SW 1271 (cell line): ENCODE results near the gene SLC12A7.
A peak's percentile ranks its signal among the peaks of the same experiment; 100 is the strongest.
"Not testable (repeated sequence)": the region's sequence is repeated elsewhere in the genome, so short reads cannot be mapped to it uniquely, and the experiment has no call there.

ENCODE experiments used
- DNase-seq, 2 experiments: peaks; one replicate each; lab custom pipeline; 2025; lab: John Stamatoyannopoulos, UW

SLC12A7 gene

GRCh38 chr5:1007681-1008450 is 104.0 kb downstream of the SLC12A7 start:
- no peak for DNase-seq

GRCh38 chr5:1007221-1007680 is 104.6 kb downstream of the SLC12A7 start:
- no peak for DNase-seq

GRCh38 chr5:1006656-1007071 is 105.2 kb downstream of the SLC12A7 start:
- no peak for DNase-seq

DNA sequence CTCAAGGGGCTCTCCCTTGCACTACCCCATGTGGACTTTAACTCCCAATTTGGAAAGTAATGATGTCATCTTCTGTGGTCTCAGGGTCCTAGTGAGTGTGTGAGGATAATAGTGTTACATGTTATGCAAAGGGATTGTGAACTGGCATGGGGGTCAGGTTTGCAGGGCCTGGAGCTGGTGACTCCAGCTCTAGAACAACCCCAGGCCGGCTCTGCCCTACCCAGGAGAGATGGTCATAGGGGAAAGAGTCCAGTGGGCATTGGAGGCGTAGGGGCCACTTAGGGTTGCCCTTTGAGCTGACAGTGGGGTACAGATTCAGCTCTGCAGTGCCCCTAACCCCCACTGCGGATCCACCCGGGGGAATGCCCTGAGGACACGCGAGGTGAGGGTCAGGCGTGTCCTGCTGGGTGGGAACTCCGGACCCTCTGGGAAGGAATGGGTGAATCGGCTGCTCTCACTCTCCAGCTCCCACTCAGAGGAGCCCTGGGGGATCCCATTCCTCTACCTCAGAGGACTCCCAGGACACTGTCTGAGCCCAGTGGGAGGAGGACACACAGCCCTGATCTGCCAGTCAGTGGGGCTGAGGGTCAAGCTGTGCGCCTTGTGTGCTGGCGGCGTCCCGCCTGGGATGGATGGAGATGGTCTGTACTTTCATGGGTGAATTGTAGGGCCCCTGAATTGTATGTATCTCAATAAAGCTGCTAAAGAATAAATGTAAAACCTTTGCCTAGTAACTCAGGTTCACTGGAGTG is 105.8 kb downstream of the SLC12A7 start:
- DNase-seq, result no peak

GRCh38 chr5:1005249-1005851 is 106.5 kb downstream of the SLC12A7 start:
- no peak for DNase-seq

DNA sequence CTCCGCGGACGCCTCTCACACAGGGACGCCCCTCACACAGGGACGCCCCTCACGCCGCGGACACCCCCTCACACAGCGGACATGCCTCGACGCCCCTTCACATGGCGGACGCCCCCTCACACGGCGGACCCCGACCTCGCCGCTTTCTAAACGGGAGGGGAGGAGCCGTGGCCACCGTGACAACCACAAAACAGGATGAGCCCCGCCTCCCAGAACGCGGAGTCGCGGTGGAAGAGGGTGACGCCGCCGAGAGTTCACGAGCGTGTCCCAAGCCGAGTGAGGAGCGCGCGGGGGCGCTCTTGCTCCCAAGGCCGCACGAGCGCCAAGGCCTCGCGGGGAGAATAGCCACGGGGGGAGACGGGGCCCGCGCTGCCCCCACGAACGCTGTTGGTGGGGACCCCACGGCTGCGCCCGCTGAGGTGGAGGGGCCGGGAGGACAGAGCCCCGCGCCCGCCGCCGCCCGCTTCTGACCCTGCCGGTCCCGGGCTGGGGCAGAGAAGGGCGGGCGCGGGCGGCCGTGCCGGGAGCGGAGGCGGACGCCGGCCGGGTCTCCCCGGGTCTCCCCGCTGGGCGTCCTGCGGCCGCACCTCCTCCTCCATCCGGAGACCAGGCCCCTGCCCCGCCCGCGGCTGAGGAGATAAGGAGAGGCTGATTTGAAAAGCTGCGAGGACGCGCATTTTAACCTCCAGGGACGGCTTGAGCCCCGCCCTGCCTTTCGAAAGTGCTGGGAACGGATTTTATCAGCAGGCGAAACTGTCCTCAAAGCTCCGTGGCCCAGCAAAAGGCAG is 107.2 kb downstream of the SLC12A7 start:
- DNase-seq, result peak in 1 of 2 experiments; percentile 63

DNA sequence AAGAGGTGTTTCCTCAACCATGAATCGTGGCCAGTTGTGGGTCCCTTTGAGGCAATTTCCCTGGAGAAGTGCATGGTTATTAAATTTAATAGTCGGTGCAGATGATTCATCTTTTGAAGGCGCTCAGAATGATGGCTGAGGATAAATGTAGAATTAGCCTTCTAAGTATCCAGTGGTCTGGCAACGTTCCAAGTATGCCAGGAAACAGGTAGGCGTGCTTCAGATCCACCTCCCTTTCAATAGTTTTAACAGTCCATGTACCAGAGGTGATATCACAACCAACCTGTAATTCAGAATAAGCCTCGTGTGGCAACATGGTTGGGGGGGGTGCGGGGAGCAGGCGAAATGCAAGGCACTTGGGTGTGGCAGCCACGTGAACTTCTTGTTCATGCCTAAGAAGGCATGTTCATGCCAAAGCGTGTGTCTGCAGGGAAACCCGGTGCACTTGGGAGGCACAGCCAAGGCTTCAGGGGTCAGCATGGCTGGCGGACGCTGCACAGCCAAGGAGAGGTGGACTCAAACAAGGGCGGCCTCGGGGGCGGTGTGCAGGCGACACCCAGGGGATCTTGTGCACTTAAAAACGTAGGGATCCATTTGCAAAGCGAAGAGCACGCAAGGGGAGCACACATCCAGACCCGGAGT is 108.4 kb downstream of the SLC12A7 start:
- no peak for DNase-seq

DNA sequence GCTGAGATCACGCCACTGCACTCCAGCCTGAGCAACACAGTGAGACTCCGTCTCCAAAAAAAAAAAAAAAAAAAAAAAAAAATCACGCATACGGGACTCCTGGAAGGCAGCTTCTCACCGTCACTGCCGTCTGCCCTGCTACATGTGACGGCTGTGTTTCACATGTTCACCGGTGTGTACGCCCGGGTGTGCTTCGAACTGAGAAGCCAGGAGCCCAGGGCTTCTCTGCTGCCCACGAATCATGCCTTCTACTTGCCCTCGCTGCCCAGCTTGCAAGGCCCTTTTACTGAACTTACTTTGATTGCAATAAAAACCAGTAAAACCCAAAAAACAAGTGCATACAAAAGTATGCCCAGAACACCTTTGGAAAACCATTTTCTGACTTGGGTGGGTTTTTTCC is 109.0 kb downstream of the SLC12A7 start:
- no peak for DNase-seq

GRCh38 chr5:1002271-1002546 is 109.7 kb downstream of the SLC12A7 start:
- no peak for DNase-seq

DNA sequence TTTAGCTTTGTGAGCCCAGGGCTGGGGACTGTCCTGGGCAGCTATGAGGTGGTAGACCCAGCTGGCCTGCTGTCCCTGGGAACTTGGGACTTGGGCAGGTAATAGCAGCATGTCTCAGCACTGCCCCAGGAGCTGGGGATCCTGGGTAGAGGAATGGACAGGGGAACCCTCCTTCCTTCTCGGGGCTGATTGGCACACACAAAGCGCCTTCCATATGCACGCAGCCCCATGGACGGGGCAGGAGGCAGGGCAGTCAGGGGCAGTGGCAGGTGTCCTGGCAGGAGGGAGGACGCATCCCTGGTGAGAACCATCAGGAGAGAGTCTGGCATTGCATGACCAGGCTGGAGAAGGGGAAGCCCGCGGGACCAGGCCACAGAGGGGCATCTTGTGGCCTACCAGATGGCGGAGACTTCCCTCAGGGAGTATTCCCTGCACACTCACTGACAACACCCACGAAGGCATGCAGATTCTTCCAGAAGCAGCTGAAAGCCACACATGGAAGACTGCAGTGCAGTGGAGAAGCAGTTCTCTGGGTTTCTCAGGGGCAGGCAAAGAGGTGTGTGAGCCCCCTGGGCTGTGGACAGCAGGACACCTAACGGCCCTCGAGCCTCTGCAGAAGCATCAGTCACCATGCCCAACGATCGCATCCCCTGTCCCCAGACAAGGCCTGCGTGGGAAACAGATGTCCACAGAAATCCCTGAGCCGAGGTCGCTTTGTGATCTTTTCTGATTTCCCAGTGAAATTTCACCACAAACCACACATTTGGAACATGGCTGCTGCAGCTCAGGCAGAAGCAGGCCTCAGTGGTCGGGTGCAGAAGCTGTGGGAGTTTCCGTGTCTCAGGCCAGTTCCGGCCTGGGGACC is 110.2 kb downstream of the SLC12A7 start:
- no peak for DNase-seq

DNA sequence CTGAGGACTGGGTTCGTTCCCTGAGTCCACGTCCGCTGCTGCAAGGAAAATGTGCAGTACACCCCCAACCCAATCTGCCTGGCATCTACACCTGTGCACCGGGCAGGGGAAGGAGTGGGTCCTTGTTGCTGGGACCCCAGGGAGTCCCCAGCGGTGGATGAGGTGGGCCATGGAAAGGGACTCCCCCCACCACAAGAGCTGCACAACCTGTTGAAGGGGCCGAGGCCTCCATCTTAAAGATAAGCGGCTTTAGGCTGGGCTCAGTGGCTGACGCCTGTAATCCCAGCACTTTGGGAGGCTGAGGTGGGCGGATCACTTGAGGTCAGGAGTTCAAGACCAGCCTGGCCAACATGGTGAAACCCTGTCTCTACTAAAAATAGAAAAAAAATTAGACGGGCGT is 111.0 kb downstream of the SLC12A7 start:
- not testable (repeated sequence) for DNase-seq
